Right atrium auricular region (tissue), 2 donors: ENCODE data around the gene MYH6. TPM values are rescaled to one million over a fixed set of nuclear protein-coding genes. Genes with fewer than 3 reads are reported as not detected.

Experiments
- DNase-seq: peaks from one replicate; pipeline ENCODE4 v3.0.0-alpha.2; 2019; ENCODE audit warnings: low spot score
- H3K27ac ChIP-seq, 2 donors: fragments of 200-600 bp; sonication (generic); 1 replicate in 1 of 2; 2 replicates in 1 of 2; pipeline ENCODE4 v1.5.1; 2016 to 2019
- H3K27me3 ChIP-seq, 2 donors: fragments of 200-600 bp; sonication (generic); one replicate each; pipeline versions ENCODE4 v1.5.1 to v1.6.0; 2017 to 2019
- H3K36me3 ChIP-seq: fragments of 200-600 bp; sonication (generic); one replicate; pipeline ENCODE4 v1.5.1; 2016
- H3K4me1 ChIP-seq, 2 donors: fragments of 200-600 bp; sonication (generic); one replicate each; pipeline versions ENCODE4 v1.5.1 to v1.6.0; 2017 to 2019
- H3K4me3 ChIP-seq, 2 donors: fragments of 200-600 bp; sonication (generic); 1 replicate in 1 of 2; 2 replicates in 1 of 2; pipeline ENCODE4 v1.5.1; 2017 to 2019; ENCODE audit warnings: mild to moderate bottlenecking in 1 of 2, moderate library complexity in 1 of 2
- H3K9me3 ChIP-seq, 2 donors: fragments of 200-600 bp; sonication (generic); one replicate each; pipeline ENCODE4 v1.5.1; 2019
- CTCF ChIP-seq, 2 donors: fragments of 200-600 bp; sonication (generic); IDR thresholded peaks; one replicate each; pipeline ENCODE4 v1.5.1; 2019; ENCODE audit warnings: antibody characterized with exemption in 2 of 2
- total RNA-seq, 2 donors: library from RNA; depleted of rRNA; stranded (reverse); fragments of >200 nt; gene quantifications; one replicate each; pipeline ENCODE4 v1.1.0, GENCODE V29; 2016

The MYH6 gene
- total RNA-seq, 2 donors from 2014 or later, result 8,253 to 13,240 TPM

GRCh38 chr14:23347406-23348296 is 60.4 kb downstream of the MYH6 start:
- Histone ChIP-seq H3K27me3 (no peaks in the 10 kb centered on the region), H3K4me3 (no peak overlapping the region), H3K9me3 (no peaks in the 10 kb centered on the region), H3K4me1 (peaks cover 0 to 20% of the 10 kb centered on the region in 2 donors), H3K27ac (peak overlapping the region in 1 of 2 donors; percentile 64), H3K36me3 (no peaks in the 10 kb centered on the region)
- TF ChIP-seq CTCF (IDR thresholded peaks at IDR 0.05), result no peak
- no peak for DNase-seq

GRCh38 chr14:23346693-23347405 is 61.2 kb downstream of the MYH6 start:
- H3K9me3 ChIP-seq, result no peaks in the 10 kb centered on the region
- peaks cover 0 to 12% of the 10 kb centered on the region in 2 donors for H3K4me1 ChIP-seq
- H3K27ac ChIP-seq, result peak overlapping the region in 1 of 2 donors; percentile 64
- H3K36me3 ChIP-seq, result no peaks in the 10 kb centered on the region
- no peak for DNase-seq
- H3K4me3 ChIP-seq, result no peak overlapping the region
- TF ChIP-seq CTCF (IDR thresholded peaks at IDR 0.05), result no peak
- H3K27me3 ChIP-seq, result no peaks in the 10 kb centered on the region

GRCh38 chr14:23345987-23346692 is 61.9 kb downstream of the MYH6 start:
- Histone ChIP-seq H3K9me3 (no peaks in the 10 kb centered on the region), H3K27me3 (no peaks in the 10 kb centered on the region), H3K4me3 (no peak overlapping the region), H3K27ac (peak overlapping the region in 1 of 2 donors; percentile 64), H3K36me3 (no peaks in the 10 kb centered on the region), H3K4me1 (peaks cover 0 to 9% of the 10 kb centered on the region in 2 donors)
- DNase-seq, result no peak
- no peak for TF ChIP-seq CTCF (IDR thresholded peaks at IDR 0.05)

- Histone ChIP-seq H3K27ac (no peak overlapping the region), H3K9me3 (no peaks in the 10 kb centered on the region)
- no peak for DNase-seq
Observed at GRCh38 chr14:23344481-23344880, 63.6 kb downstream of the MYH6 start.

More at GRCh38 chr14:23344481-23344880, 63.6 kb downstream of the MYH6 start:
- Histone ChIP-seq H3K4me3 (no peak overlapping the region), H3K36me3 (no peaks in the 10 kb centered on the region), H3K4me1 (peaks cover 0 to 9% of the 10 kb centered on the region in 2 donors), H3K27me3 (no peaks in the 10 kb centered on the region)
- TF ChIP-seq CTCF (IDR thresholded peaks at IDR 0.05), result no peak
